B cell (primary cell): Measurements from ENCODE around the gene SKAP1. TPM values are rescaled to one million over a fixed set of nuclear protein-coding genes. Genes with fewer than 3 reads are reported as not detected.

Experiments
- ATAC-seq: fragments of 200-7000 bp; cut with Tn5 transposase; one replicate; pipeline ENCODE4 v1.10.0; 2021; ENCODE audit warnings: low read depth, mild to moderate bottlenecking, moderate number of reproducible peaks, moderate library complexity
- CTCF ChIA-PET: fragments of 350-600 bp; sonication (Branson Sonifier 250); formaldehyde crosslinking; loops from one replicate; lab custom pipeline; 2021; ENCODE audit warnings: antibody characterized with exemption, inconsistent platforms; lab: Charles Lee
- POLR2A ChIA-PET: fragments of 350-600 bp; sonication (Branson Sonifier 250); formaldehyde crosslinking; loops from one replicate; lab custom pipeline; 2021; ENCODE audit warnings: antibody characterized with exemption; lab: Charles Lee
- DNase-seq: peaks from one replicate; pipeline ENCODE4 v3.0.0; 2013
- H2AFZ ChIP-seq: 2 replicates; pipeline ENCODE4 v1.6.1; 2012; ENCODE audit warnings: mild to moderate bottlenecking, low read depth, low read length; ENCODE audit not compliant: insufficient read depth, poor library complexity, severe bottlenecking
- H3K27ac ChIP-seq, 2 donors: 1 replicate in 1 of 2; 2 replicates in 1 of 2; pipeline ENCODE4 v1.5.1; 2012 to 2013; ENCODE audit warnings: low read length in 2 of 2, mild to moderate bottlenecking in 2 of 2, moderate library complexity in 1 of 2
- H3K27me3 ChIP-seq, 4 experiments: fragments of 200-600 bp in 1 of 4; sonication (generic) in 1 of 4; replicated peaks in 1 of 4; 1 replicate in 2 of 4; 2 replicates in 2 of 4; pipeline versions ENCODE4 v1.6.1 to v1.7.0; 2013 to 2016; ENCODE audit warnings: low read length in 3 of 4, mild to moderate bottlenecking in 2 of 4, mixed read lengths in 1 of 4, moderate library complexity in 1 of 4; ENCODE audit not compliant: insufficient read depth in 4 of 4, control insufficient read depth in 3 of 4; ENCODE audit errors: control extremely low read depth in 1 of 4
- H3K36me3 ChIP-seq, 2 experiments: replicated peaks in 1 of 2; 1 replicate in 1 of 2; 2 replicates in 1 of 2; pipeline versions ENCODE4 v1.6.1 to v1.7.1; 2013; ENCODE audit warnings: low read length in 1 of 2; ENCODE audit not compliant: insufficient read depth in 2 of 2, control insufficient read depth in 1 of 2; ENCODE audit errors: control extremely low read depth in 1 of 2, extremely low read depth in 1 of 2
- H3K4me1 ChIP-seq, 2 donors: fragments of 200-600 bp in 1 of 2; sonication (generic) in 1 of 2; 1 replicate in 1 of 2; 2 replicates in 1 of 2; pipeline versions ENCODE4 v1.5.1 to v1.6.1; 2013 to 2017; ENCODE audit warnings: low read length in 2 of 2; ENCODE audit not compliant: control insufficient read depth in 2 of 2, insufficient read depth in 2 of 2
- H3K4me2 ChIP-seq: replicated peaks from 2 replicates; pipeline ENCODE3; 2012; ENCODE audit warnings: mild to moderate bottlenecking, low read depth, low read length; ENCODE audit not compliant: poor library complexity, severe bottlenecking
- H3K4me3 ChIP-seq, 5 experiments: fragments of 200-600 bp in 1 of 5; sonication (generic) in 1 of 5; 1 replicate in 3 of 5; 2 replicates in 2 of 5; pipeline versions ENCODE4 v1.5.1 to v1.7.0; 2011 to 2016; ENCODE audit warnings: low read length in 4 of 5, mild to moderate bottlenecking in 4 of 5, low read depth in 2 of 5, control low read depth in 1 of 5, moderate library complexity in 1 of 5; ENCODE audit not compliant: insufficient read depth in 1 of 5; ENCODE audit errors: control extremely low read depth in 1 of 5, extremely low read depth in 1 of 5
- H3K79me2 ChIP-seq: fragments of 200-600 bp; sonication (generic); one replicate; pipeline ENCODE4 v1.6.0; 2016; ENCODE audit warnings: low read length; ENCODE audit not compliant: control insufficient read depth, insufficient read depth
- H3K9ac ChIP-seq: fragments of 200-600 bp; sonication (generic); 2 replicates; pipeline ENCODE4 v1.6.1; 2017; ENCODE audit warnings: mild to moderate bottlenecking, low read length, moderate library complexity
- H3K9me3 ChIP-seq, 3 donors: one replicate each; pipeline versions ENCODE4 v1.6.1 to v1.7.1; 2013; ENCODE audit warnings: low read length in 2 of 3; ENCODE audit not compliant: control insufficient read depth in 2 of 3, insufficient read depth in 1 of 3; ENCODE audit errors: control extremely low read depth in 1 of 3
- H4K20me1 ChIP-seq: 2 replicates; pipeline ENCODE4 v1.6.0; 2012; ENCODE audit warnings: mild to moderate bottlenecking, low read length; ENCODE audit not compliant: insufficient read depth, control insufficient read depth, poor library complexity, severe bottlenecking
- H3K27ac Mint-ChIP-seq: one replicate; pipeline ENCODE4 v1.8.0; 2021; ENCODE audit warnings: mixed read lengths
- H3K27me3 Mint-ChIP-seq: one replicate; pipeline ENCODE4 v1.8.0; 2021; ENCODE audit warnings: mixed read lengths
- H3K4me1 Mint-ChIP-seq: one replicate; pipeline ENCODE4 v1.8.0; 2021; ENCODE audit warnings: mixed read lengths
- H3K4me3 Mint-ChIP-seq: one replicate; pipeline ENCODE4 v1.8.0; 2021; ENCODE audit warnings: mixed read lengths
- H3K9me3 Mint-ChIP-seq: one replicate; pipeline ENCODE4 v1.8.0; 2022; ENCODE audit warnings: mixed read lengths; ENCODE audit not compliant: insufficient read depth
- CTCF ChIP-seq: fragments of 200-600 bp; IDR thresholded peaks from one replicate; pipeline ENCODE4 v1.8.0; 2022; ENCODE audit warnings: antibody characterized with exemption, mild to moderate bottlenecking
- EZH2 ChIP-seq: IDR thresholded peaks from 2 replicates; pipeline ENCODE4 v1.6.1; 2012; ENCODE audit warnings: borderline replicate concordance, low read depth, mild to moderate bottlenecking, moderate library complexity, low read length; ENCODE audit not compliant: insufficient read depth, poor library complexity, severe bottlenecking
- WGBS: methylation state at CpG from one replicate; pipeline ENCODE4 v1.1.5; 2013; ENCODE audit warnings: missing lambda C conversion rate; ENCODE audit not compliant: insufficient coverage; 5-methylcytosine and 5-hydroxymethylcytosine counted together
- intact Hi-C: fragments of 100-400 bp; cut with micrococcal nuclease; formaldehyde crosslinking; loops from one replicate; pipeline ENCODE4 v1.10.0; 2022
- polyA plus RNA-seq: library from polyadenylated mRNA; depleted of rRNA; stranded (reverse); fragments of >200 nt; gene quantifications from 2 replicates; pipeline ENCODE4 v1.2.3, GENCODE V29; 2012
- total RNA-seq, 2 donors: library from RNA; stranded (reverse); fragments of 120-200 nt in 1 of 2; gene quantifications; 1 replicate in 1 of 2; 2 replicates in 1 of 2; pipeline versions ENCODE4 v1.2.3 to v1.2.4, GENCODE V29; 2013 to 2022

Gene SKAP1
- total and polyA plus RNA-seq, 2 donors (not counting 1 experiment from before 2014, with no cell fraction given), result 33.1 to 37.3 TPM

GRCh38 chr17:48148854-48149786 lies 280.9 kb downstream of the SKAP1 start:
- ChIA-PET POLR2A (interaction anchor here (0.7 kb wide), 1 partner anchor 141 kb away, joined by 4 read pairs; no protein-coding TSS in a partner anchor), CTCF (interaction anchor here (0.9 to 1.4 kb wide), 2 partner anchors 9 to 69 kb away, joined by 3 to 4 read pairs; no protein-coding TSS in a partner anchor)
- TF ChIP-seq EZH2, result no peak
- no peak for TF ChIP-seq CTCF
- Histone ChIP-seq H3K27me3 (no peaks in the 10 kb centered on the region), H3K36me3 (peaks cover 0 to 11% of the 10 kb centered on the region in 2 experiments), H3K4me1 (no peaks in the 10 kb centered on the region), H3K79me2 (no peaks in the 10 kb centered on the region), H3K27ac (no peak overlapping the region), H3K9me3 (no peaks in the 10 kb centered on the region), H3K4me3 (no peak overlapping the region), H4K20me1 (no peaks in the 10 kb centered on the region), H3K9ac (no peak overlapping the region), H2AFZ (no peak overlapping the region), H3K4me2 (no peak overlapping the region)
- no peaks in the 10 kb centered on the region for H3K4me1 Mint-ChIP-seq
- 96% methylated on average over 11 of the region's 16 CpGs for WGBS
- H3K9me3 Mint-ChIP-seq, result no peaks in the 10 kb centered on the region
- intact Hi-C loops, result no loop called here
- H3K27me3 Mint-ChIP-seq, result no peaks in the 10 kb centered on the region
- ATAC-seq (no peak), DNase-seq (no peak)
- no peak overlapping the region for H3K27ac Mint-ChIP-seq
- no peak overlapping the region for H3K4me3 Mint-ChIP-seq
